Gastroesophageal sphincter (tissue), 3 donors: ENCODE data around the gene PACRG.

Experiments
- CTCF ChIP-seq, 4 experiments: fragments of 200-600 bp in 2 of 4; fragments of 450-650 bp in 2 of 4; sonication (generic) in 1 of 4; IDR thresholded peaks; one replicate each; pipeline ENCODE4 v1.5.1; 2017 to 2019; ENCODE audit warnings: antibody characterized with exemption in 4 of 4, mild to moderate bottlenecking in 2 of 4, moderate library complexity in 2 of 4
- EP300 ChIP-seq: sonication (generic); formaldehyde crosslinking; IDR thresholded peaks from one replicate; pipeline ENCODE4 v1.6.1; 2017; ENCODE audit warnings: antibody characterized with exemption, mild to moderate bottlenecking
- POLR2A ChIP-seq, 2 donors: fragments of 450-650 bp; IDR thresholded peaks; one replicate each; pipeline ENCODE4 v1.6.1; 2017; ENCODE audit warnings: antibody characterized with exemption in 2 of 2, mild to moderate bottlenecking in 2 of 2, moderate library complexity in 1 of 2
- POLR2AphosphoS5 ChIP-seq: sonication (generic); formaldehyde crosslinking; IDR thresholded peaks from one replicate; pipeline ENCODE4 v1.6.1; 2017; ENCODE audit warnings: antibody characterized with exemption

- no peak for TF ChIP-seq CTCF (IDR thresholded peaks at IDR 0.05)
- no peak for TF ChIP-seq POLR2AphosphoS5
- no peak for TF ChIP-seq POLR2A (IDR thresholded peaks at IDR 0.05)
- no peak for TF ChIP-seq EP300
Observed at GRCh38 chr6:163159689-163160088, 431.9 kb downstream of the PACRG start.
